GM18858 (cell line): ENCODE measurements around the gene NDUFB7.
A peak's percentile ranks its signal among the peaks of the same experiment; 100 is the strongest.

Experiments used
- ATAC-seq: cut with Tn5 transposase; IDR thresholded peaks from one replicate; pipeline ENCODE4 v1.9.1; 2021; ENCODE audit not compliant: unreplicated experiment

The NDUFB7 gene

DNA sequence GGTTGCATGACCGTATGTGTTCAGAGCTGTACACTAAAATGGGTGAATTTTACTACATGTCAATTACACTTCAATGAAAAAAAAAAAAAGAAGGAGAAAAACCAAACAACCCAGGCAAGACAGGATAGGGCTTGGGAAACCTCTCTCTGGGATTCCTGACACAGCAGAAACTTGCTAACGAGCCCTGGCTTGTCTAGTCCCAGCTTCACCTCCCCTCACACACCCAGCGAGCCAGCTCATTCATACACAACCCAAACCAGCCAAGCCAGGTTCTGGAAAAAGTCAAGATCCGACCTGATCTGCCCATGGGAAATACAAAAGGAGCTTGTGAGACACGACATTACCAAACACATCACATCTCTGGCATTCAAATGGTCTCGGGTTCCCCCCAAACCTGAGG lies 46.1 kb downstream of the NDUFB7 start:
- no peak for ATAC-seq

DNA sequence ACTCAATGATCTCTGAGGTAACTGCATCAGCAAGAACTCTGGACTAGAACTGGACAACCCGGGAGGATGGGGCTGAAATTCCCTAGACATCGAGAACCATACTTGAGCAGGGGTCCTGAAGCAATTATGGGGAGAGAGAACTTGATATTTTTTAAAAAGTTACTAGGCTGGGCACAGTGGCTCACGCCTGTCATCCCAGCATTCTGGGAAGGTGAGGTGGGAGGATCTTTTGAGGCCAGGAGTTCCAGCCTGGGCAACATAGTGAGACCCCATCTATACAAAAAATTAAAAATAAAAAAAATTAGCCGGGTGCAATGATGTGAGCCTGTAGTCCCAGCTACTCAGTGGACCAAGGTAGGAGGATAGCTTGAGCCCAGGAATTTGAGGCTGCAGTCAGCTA lies 51.3 kb downstream of the NDUFB7 start:
- no peak for ATAC-seq

GRCh38 chr19:14519860-14520407 lies 51.9 kb downstream of the NDUFB7 start:
- ATAC-seq: no peak

- no peak for ATAC-seq
Observed at GRCh38 chr19:14519245-14519859, 52.5 kb downstream of the NDUFB7 start.

- ATAC-seq: peak; percentile 48
Observed at GRCh38 chr19:14517840-14518505, 53.9 kb downstream of the NDUFB7 start, which contains the start of gene DNAJB1. Gene DNAJB1, minus strand, starts transcription at chr19:14518397. Its CDS starts 48 bp downstream, at chr19:14518349.

- no peak for ATAC-seq
Observed at GRCh38 chr19:14517446-14517839, 54.4 kb downstream of the NDUFB7 start.

- no peak for ATAC-seq
Observed at GRCh38 chr19:14516746-14517438, 55.0 kb downstream of the NDUFB7 start.
